Activated CD4-positive, alpha-beta T cell treated with anti-CD3 and anti-CD28 coated beads for 1 hour (primary cell): ENCODE data around the gene WNT5B.
"Not testable (repeated sequence)": the region's sequence is repeated elsewhere in the genome, so short reads cannot be mapped to it uniquely, and the experiment has no call there.

Source experiments
- DNase-seq: peaks from one replicate; pipeline ENCODE4 v3.0.0-alpha.2; 2020

The WNT5B gene

GRCh38 chr12:1602706-1603105 is 26.3 kb upstream of the WNT5B start:
- not testable (repeated sequence) for DNase-seq

DNA sequence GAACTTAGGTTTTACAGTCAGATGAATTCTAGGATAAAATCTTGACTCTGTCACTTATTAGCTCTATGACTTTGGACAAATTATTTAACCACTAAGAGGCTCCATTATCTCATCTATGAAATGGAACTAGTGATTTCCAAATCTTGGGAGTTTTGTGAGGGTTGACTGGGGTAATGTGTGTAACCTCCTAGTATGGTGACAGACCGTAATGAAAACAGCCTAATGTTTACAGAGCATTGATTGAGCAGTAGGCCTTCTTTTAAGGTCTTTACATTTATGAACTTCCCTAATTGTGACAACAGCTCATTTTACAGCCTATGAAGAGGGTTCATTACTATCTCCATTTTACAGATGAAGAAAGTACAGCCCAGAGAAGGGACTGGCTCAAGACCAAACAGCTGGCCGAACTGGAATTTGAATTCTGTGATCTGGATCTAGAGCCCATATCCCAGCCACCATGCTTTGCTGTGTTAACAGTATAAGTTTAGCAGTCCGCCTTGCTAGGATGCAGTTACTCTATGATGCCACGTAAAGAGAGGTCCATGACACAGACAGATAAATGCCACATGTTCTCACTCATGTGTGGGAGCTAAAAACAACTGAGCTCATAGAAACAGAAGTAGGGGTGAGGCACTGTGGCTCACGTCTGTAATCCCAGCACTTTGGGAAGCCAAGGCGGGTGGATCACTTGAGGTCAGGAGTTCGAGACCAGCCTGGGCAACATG is 25.6 kb upstream of the WNT5B start:
- no peak for DNase-seq

DNA sequence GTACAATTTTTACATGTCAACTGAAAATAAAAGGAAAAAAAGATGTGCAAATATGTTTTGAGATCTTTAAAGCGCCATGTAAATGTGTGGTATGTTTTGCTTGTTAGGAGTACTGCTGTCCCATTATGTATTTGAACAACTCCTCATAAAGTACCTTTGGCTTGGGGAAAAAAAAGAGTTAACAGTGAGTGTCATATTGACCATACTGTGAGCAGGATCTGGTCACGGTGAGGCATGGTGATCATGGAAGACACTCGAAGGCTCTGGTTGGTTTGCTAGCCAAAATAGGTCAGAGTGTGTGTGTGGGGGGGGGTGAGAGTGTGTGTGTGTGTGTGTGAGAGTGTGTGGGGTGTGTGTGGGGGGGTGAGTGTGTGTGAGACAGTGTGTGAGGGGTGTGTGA is 24.6 kb upstream of the WNT5B start:
- no peak for DNase-seq

GRCh38 chr12:1605129-1606020 is 23.7 kb upstream of the WNT5B start:
- DNase-seq: peak; percentile 41

DNA sequence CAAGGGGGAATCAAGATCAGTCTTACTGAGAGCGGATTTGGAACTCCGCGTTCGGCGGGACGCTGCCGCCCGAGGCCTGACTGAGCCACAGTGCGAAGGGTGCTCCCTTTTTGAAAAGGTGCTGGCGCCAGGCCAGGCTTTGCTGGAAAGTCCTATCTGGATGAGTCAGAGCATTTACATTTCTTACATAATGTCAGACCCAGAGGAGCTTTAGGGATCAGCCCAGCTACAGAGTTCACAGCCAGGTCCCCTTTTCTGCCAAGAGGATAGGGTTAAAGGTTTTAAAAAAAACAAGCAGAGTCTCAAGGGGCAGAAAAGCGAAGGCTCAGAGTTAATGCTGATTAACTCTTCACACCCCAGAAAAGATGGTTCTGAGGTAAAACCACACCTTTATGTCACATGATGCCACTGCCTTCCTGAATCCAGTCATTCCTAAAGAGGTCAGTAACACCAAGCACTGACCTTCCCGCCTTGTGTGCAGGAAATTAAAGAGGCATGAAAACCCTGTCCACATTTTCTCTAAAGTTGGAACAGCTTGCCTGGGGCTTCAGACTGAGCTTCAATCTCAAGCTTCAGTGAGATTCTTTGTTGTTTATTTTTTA is 22.9 kb upstream of the WNT5B start:
- peak; percentile 56 for DNase-seq

GRCh38 chr12:1607940-1608712 is 20.9 kb upstream of the WNT5B start:
- DNase-seq: no peak

DNA sequence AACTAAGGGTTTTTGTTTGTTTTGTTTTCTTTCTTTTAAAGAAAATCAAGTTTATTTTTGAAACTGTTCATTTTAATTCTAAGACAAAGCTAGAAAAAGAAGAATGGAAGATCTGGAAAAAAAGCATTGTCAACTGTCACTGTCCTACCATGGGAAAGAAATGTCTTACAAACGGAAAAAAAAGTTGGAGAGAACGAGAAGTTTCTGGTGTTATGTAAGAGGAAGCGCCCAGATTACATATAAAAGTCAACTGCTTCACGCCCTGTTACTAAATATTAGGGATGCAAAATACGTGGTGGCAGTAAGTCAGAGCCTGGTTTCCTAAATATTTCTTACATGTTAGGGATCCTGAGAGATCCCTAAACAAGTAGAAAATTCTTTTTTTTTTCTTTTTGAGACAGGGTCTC is 20.3 kb upstream of the WNT5B start:
- no peak for DNase-seq

- no peak for DNase-seq
These were observed 18.9 kb upstream of the WNT5B start for GRCh38 chr12:1610072-1610643.

DNA sequence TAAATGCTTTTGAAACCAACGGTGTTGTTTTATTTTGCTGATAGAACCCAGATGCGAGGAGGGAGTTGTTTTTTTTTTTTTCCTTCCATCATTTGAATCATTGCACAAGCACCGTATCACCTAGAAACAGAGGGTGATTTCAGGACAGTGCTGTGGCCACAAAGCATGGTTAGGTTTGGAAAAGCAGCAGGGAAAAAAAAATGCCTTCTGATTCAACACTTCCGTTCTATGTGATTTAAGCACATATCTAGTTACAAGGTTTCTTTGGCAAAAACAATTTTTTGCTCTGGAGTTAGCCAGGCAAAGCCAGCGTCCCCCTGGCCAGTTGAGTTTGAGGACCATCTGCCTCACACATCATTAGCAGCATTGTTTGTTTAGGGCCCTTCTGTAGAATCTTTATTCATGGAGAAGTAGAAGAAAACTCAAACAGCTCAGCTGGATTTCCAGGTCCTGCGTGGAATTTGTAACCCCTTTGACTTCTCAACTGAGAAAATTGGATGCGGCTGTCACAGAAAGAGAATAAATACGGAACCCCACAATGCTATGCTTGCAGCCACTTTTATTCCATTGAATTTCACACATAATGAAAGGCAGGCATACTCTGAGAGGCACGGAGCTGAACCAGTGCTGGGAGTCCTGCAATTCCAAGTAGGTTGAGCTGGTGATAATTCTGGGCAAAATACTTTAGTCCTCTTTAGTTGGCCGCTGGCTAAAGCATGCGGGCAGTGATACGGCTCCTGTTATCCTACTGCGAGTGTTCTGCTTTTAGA is 17.0 kb upstream of the WNT5B start:
- DNase-seq: no peak

DNA sequence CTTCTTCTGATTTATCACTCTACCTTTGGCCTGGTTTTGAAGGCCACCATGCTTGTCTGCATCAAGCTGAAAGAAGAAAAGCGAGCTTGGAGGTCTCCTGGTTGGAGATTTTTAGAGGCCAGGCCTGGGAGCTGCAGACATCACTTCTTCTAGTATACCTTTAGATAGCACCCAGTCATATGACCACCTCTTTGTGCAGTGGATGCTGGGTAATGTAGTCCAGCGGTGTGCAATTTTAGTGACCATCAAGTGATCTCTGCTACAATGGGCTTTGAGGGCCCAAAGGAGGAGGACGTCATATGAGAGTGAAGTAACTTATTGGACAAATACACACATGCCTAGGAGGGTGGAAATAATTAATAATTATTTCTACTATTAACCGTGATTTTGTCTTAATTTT is 15.2 kb upstream of the WNT5B start:
- DNase-seq: no peak

DNA sequence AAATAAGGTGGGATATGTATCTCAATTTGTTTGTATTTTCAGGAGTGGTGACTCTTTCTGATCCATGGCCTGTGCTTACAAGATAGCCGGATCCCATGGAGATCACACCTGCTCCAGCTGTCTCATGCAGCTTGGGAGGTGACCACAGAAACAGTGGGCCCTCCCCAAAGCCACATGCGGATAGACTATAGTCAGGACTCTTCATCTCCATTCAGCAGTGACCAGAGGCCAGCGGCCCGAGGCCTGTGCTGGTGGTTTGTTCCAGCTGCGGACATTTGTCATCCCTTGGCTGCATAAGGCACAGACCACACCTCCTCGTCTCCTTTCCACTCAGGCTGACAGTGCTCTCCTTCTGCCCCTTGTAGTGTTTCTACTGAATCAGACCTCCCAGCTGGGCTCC is 14.7 kb upstream of the WNT5B start:
- DNase-seq: no peak

DNA sequence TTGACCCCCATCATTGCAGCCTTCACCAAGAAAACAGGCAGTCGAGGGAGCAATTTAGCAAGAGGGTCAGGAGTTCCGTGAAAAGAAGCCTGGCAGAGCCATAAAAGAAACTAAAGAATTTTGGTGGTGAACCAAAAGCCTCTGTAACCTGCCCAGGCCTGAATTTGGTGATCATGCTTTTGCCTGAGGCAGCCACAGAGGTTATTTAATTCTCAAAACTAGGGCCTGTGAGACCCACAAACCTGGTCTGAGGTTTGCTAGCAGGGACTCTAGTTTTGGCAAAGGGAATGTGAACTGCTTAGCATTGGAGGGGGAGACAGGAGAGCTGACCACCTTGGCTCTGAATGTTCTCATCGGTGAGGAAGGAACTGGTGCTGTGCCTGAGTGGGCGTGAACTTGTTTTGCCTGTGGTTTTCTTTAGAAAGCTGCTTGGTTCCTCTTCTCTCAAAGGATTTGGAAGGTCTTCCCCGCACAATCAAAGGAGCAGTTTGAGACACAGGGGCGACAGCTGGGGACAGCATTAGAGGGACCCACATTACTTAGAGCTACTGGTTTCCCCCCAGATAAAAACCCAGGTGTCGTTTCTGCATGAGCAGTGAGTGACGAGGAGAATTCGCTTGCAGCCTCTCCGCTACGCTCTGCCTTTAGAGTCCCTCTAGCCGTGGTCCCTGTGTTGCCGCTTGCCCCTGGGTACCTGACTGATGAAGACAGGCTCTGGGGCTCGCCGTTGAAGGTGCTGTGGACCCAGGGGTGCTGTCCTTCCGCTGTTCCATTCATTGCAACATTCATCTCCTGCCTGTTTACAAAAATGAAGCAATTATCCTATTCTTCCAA is 12.6 kb upstream of the WNT5B start:
- no peak for DNase-seq

GRCh38 chr12:1618489-1618888 is 10.5 kb upstream of the WNT5B start:
- DNase-seq: no peak

- DNase-seq: no peak
These were observed 9.9 kb upstream of the WNT5B start for GRCh38 chr12:1619159-1619558.

DNA sequence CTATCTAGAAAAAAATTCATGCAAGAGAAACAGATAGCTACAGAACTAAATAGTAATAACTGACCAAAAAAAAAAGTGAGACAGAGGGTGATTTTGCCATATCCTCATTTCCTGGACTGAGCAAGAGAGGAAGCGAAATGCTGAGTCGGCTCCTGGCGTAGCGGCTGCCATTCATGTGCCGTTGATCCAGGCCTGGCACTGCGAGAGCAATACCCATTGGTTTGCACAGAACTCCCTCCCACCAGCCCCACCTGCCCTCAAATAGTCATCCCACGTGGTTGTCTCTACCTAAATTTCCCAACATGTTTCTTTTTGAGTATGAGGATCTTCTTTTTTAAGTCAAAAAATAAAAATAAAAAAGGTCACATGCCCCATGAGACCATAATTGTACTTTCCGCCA is 9.4 kb upstream of the WNT5B start:
- no peak for DNase-seq

DNA sequence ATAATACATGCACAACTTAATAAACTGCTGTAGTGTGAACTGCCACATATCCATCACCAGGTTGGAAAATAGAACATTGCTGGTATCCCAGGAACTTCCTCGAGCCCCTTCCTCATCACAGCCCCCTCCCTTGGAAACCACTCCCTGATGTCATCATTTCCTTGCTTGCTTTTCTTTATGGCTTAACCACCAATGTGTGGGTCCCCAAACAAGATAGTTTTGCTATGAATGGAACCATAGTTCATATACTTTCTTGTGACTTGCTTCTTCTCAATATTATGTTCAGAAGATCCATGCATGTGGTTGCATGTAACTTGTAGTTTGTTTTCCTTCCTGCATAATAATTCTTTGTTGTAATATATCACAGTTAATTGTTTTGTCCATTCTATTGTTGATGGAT is 8.9 kb upstream of the WNT5B start:
- DNase-seq: no peak

- no peak for DNase-seq
These were observed 6.6 kb upstream of the WNT5B start for GRCh38 chr12:1622406-1622805.

- DNase-seq: no peak
These were observed 504 bp downstream of the WNT5B start for GRCh38 chr12:1629338-1630132.

DNA sequence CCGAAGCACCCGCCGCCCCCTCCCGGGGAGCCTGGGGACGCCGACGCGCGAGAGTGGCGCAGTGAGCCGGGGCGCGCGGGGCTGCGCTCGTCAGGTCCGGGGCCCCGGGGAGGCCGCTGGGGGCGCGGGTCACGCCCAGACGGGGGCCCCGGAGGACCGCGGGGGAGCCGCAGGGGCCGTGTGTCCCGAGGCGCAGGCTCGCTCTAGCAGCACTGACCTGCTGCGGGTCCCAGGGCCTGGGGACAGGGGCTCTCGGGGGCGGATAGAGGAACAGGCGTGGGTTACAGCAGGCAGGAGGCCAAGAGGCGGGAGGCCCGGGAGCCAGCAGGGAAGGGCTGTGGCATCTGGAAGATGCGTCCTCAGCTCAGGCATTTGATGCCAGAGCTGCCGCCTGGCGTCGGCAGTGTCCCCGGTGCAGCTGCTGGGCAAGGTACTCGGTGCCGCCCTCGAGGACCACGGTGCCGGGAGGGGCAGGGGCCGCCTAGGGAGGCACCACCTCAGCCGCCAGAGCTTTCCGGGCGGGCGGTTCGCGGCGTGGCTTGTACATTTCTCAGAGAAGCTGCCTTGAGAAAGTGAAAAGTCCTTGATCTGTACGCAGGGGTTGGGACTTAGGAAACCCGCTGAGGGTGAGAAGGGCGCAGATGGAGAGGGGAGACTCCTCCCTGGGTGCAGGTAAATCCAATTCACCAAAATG is 1.2 kb downstream of the WNT5B start:
- DNase-seq: no peak
